Measurements from ENCODE around the gene FOXN1.

DNA sequence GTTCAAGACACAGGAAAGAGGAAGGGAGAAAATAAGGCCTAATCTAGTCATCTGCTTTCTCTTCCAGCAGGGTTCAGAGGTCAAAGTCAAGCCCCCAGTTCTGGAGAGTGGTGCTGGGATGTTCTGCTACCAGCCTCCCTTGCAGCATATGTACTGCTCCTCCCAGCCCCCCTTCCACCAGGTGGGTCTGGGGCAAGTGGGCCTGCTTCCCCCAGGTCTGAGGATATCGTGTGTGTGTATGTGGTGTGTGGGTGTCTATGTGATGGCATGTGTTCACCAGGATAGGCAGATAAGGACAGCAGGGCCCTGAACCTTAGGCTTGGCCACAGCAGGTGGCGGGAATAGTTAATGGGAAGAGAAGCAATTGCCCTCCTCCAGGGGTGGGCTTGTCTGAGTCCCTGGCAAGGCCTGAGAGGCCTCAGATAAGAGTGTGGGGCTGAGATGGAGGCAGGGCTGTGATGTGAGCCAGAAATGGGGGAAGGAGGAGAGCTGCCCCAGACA lies 21.1 kb downstream of the FOXN1 start:
- TF ChIP-seq, protein P1, sequence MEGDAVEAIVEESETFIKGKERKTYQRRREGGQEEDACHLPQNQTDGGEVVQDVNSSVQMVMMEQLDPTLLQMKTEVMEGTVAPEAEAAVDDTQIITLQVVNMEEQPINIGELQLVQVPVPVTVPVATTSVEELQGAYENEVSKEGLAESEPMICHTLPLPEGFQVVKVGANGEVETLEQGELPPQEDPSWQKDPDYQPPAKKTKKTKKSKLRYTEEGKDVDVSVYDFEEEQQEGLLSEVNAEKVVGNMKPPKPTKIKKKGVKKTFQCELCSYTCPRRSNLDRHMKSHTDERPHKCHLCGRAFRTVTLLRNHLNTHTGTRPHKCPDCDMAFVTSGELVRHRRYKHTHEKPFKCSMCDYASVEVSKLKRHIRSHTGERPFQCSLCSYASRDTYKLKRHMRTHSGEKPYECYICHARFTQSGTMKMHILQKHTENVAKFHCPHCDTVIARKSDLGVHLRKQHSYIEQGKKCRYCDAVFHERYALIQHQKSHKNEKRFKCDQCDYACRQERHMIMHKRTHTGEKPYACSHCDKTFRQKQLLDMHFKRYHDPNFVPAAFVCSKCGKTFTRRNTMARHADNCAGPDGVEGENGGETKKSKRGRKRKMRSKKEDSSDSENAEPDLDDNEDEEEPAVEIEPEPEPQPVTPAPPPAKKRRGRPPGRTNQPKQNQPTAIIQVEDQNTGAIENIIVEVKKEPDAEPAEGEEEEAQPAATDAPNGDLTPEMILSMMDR (IDR thresholded peaks at IDR 0.05), result no peak
- TF ChIP-seq POLR2A (IDR thresholded peaks at IDR 0.05), result no peak
